Frontal cortex (tissue), 4 donors: ENCODE data around the gene FAM111A. TPM values are rescaled to one million over a fixed set of nuclear protein-coding genes. Genes with fewer than 3 reads are reported as not detected.

Experiments
- DNase-seq, 2 donors: peaks; one replicate each; pipeline ENCODE4 v3.0.0; 2012; ENCODE audit warnings: low spot score in 2 of 2
- FAIRE-seq: peaks from 2 replicates; lab custom pipeline; 2012; peaks lifted over from hg19 to GRCh38; lab: Jason Lieb, UNC
- total RNA-seq: library from RNA; depleted of rRNA; stranded (reverse); fragments of >200 nt; gene quantifications from one replicate; pipeline ENCODE4 v1.2.3, GENCODE V29; 2014
- donor health status: control.
- donor health status: control.
- donor health status: control.

Gene FAM111A
- total RNA-seq, 1 donor from 2014 or later, result 7.3 TPM

DNA sequence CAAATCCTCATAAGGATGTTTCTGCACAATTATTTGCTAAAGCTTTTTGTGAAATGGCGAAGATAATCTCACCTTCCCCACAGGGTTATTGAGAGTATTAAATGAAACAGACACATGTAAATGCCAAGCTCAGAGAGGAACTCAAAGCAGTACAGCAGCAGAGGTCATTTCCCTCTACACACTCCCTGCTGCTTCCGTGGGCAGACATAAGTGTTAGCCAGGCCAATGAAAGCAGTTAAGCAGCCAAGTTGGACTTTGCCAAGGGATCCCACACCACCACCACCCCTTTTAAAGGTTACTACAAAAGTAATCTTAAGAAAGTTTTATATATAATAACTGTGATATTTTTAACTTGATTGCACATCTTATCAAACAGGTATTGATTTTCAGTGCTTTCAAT lies 4.0 kb upstream of the FAM111A start:
- no peak for DNase-seq
- no peak for FAIRE-seq

- FAIRE-seq (no peak), DNase-seq (no peak)
Measured at GRCh38 chr11:59141191-59141590, 1.5 kb upstream of the FAM111A start.

- no peak for FAIRE-seq
- DNase-seq, result peak in 1 of 2 donors; percentile 7
Measured at GRCh38 chr11:59141673-59142460, 789 bp upstream of the FAM111A start.

DNA sequence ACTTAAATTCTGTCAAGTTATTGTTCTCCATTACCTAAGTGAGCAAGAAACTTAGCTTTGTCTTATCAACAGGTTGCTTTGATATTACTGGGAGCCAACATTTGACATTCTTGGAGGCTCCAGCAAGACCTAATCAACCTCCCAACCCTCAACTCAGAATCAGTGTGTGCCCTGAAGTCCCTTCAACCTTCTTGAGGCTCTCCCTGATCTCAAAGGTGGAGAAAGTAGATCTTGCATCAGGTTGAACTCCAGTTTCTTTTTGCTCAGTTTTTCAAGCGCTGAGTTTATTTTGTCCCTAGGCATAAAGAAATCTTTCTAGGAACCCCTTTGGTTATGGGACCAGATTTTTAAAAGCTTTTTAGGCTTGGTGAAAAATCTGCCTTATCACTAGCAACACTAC lies 1.4 kb downstream of the FAM111A start:
- FAIRE-seq, result no peak
- no peak for DNase-seq

- FAIRE-seq, result no peak
- peak; percentile 74 to 81 for DNase-seq
Measured at GRCh38 chr11:59144579-59145345, 2.1 kb downstream of the FAM111A start.

DNA sequence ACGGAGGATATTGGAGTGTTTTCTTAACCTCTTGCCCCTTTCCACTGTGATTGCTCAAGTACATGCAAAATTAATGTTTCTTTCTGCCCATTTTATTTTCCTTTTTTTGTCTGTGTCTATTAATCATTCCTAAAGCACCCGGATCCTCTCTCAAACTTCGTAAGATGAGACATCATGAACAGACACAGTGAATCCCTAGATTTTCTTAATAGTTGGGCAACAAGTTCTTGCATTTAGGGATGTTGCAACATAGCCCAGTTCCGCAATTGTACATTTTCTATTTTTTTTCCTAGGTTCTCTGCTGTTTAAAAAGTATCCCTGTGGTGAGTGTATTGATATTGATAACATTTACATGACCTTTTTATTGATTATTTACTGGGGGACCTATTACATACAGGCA lies 2.9 kb downstream of the FAM111A start:
- DNase-seq (no peak), FAIRE-seq (no peak)

- DNase-seq (no peak), FAIRE-seq (no peak)
Measured at GRCh38 chr11:59151761-59152160, 9.1 kb downstream of the FAM111A start.

DNA sequence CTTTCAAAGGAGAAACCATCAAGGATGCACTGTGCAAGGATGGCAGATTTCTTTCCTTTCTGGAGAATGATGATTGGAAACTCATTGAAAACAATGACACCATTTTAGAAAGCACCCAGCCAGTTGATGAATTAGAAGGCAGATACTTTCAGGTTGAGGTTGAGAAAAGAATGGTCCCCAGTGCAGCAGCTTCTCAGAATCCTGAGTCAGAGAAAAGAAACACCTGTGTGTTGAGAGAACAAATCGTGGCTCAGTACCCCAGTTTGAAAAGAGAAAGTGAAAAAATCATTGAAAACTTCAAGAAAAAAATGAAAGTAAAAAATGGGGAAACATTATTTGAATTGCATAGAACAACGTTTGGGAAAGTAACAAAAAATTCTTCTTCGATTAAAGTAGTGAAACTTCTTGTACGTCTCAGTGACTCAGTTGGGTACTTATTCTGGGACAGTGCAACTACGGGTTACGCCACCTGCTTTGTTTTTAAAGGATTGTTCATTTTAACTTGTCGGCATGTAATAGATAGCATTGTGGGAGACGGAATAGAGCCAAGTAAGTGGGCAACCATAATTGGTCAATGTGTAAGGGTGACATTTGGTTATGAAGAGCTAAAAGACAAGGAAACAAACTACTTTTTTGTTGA lies 9.8 kb downstream of the FAM111A start:
- no peak for FAIRE-seq

DNA sequence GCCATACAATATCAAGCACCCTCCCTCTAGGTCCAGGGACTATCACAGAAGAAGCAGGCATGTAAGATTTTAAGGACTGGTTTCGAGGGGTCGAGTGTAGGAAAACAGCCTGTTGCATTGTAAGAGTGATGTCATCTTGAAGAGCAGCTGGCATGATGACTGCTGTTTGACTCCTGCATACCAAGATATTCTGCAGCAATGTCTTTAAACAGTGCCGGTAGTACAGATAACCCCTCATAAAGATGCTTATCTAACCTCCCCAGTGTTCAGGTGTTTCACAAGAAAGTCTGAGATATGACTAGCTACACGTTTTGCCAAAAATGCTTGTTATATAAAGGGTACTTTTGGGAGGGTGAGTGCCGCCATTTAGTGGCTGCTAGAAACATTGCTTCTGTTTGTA lies 12.0 kb downstream of the FAM111A start:
- no peak for DNase-seq
- FAIRE-seq, result no peak

More for the DNA sequence above, 9.8 kb downstream of the FAM111A start:
- DNase-seq, result no peak

GRCh38 chr11:59157433-59157832 lies 14.8 kb downstream of the FAM111A start:
- no peak for FAIRE-seq
- no peak for DNase-seq

DNA sequence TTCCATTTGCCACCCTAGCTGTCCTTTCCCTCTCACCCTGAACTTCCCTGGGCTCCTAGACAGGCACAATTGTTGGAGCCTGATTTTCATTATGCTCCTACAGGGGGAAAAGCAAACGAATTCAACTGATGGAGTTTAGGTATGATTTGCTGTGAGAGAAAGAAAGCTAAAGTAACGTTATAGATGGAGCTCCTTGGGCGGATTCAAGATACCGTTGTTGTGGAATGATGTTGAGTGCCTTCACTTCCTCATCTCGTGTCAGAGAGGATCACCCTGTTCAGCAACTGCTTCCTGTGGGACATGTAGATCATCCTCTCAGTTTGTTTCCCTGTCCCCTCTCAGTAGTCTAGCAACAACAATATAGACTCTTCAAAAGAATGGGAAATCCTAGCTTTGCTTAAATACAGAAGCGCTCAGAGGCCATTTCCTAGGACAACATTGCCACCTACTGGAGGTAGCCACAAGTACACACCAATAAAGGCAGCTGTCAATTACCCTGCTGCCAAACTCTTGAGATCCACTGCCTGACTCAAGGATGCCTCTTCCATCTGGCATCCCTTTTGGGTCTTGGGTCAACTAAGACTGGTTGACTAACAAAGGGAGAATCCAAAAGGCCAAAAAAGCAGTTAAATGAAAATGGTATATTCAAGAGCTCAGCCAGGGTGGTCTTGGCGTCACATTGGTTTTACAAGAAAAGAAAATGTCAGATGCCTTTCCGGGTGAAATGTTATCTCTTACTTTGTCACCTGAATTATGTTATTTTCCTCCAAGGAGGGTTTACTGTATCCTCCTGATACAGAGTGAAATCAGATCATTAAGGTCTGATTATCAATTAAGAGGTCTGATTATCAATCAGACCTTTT lies 15.8 kb downstream of the FAM111A start:
- FAIRE-seq (no peak), DNase-seq (peak; percentile 37 to 64)

GRCh38 chr11:59164028-59164427 lies 21.4 kb downstream of the FAM111A start:
- DNase-seq (no peak), FAIRE-seq (no peak)

DNA sequence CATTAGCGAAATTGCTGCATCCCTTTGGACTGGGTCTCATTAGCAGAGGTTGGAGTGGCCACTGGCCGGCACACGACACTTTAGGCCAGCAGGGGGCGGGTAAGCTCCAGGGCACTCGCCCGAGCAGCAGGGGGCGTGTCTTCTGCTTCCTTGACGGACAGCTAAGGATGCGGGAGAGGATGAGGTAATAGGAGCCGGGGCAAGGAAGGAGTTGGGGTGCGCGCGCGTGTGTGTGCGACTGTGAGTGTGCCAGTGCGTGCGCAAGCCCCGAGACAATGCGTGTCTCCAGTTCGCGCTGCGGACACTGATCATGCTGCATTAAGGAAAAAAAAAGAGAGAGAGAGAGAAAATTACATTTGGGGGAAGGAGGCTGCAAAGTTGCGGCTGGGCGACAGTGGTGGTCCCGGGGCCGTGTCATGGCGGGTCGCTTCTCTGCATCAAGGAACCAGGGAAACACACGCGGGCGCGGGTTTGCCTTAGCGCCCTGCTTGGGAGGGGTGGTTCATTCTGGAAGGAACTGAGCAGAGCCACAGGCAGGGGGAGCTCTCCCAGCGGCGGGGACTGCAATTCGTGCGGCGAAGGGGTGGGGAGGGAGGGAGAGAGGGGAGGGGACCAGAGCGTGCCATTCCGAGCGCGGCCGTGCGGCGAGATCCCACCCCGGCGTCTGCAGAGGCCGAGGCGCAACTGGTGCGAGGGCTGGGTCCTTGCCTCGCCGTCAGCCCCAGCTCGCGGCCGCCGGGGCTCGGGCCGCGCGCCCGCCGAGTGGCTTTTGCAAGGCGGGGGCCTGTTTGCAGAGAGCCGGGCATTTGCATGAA lies 29.1 kb downstream of the FAM111A start, which contains the start of gene DTX4:
Gene DTX4, plus strand, starts transcription at position 625 of the 815 bp plus-strand sequence. CDS start 464 bp downstream, outside the sequence.
- peak; percentile 83 to 84 for DNase-seq
- FAIRE-seq, result no peak

DNA sequence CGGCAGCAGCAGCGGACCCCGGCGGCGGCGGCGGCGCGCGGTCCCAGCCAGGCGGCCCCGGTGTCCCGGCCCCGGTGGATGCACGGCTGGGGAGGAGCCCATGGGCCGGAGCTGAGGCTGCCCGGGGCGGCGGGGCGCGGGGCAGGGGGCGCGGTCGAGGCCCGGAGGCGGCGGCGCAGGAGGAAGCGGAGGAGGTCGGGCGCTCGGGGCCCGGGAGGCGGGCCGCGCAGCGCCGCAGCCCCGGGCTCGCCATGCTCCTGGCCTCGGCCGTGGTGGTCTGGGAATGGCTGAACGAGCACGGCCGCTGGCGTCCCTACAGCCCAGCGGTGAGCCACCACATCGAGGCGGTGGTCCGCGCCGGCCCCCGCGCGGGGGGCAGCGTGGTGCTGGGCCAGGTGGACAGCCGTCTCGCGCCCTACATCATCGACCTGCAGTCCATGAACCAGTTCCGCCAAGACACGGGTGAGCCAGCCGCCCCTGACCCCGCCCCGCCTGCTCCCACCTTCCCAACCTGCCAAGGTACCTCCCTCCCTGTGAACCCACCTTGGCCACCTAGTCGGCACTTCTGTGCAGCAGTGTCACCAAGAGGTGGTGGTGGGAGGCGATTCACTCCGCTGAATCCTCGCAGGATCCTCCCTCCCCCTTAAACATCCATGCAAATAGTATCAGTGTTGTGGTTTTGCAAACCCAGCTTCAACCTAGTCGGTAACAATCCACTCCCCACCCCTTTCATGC lies 29.9 kb downstream of the FAM111A start:
- no peak for FAIRE-seq
- DNase-seq, result no peak

- DNase-seq, result no peak
- no peak for FAIRE-seq
Measured at GRCh38 chr11:59173080-59173963, 30.7 kb downstream of the FAM111A start.

DNA sequence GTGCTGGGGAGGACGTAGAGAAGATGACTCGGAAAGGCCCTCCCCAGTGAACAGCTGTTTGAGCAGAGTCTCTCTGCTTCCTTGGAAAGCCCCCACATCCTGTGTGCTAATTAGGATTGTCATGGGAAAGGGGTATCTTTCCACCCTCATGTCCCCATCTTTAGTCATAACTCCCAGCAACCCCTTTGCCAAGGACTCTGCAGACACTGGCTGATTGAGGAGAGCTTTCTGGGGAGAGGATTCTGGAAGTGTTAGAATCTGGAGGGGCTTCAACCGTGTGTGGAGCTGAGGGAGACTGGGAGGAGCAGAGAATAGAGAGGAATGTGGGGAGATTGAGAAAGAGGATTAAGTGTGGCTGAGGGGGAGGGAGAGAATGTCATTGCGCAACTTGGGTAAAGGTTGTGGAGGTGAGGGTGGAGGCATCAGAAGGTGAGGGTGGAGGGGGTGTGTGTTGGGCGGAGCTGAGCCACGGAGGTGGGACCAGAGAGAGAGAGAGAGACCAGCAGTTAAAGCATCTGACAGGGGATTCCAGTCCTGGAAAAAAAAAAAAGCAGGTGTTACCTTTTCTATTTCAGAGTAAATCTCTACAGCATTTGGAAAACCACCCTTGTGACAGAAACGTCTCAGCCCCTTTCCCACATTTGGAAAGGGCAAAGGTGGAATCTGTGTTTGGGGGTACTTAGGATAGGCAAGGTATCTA lies 31.5 kb downstream of the FAM111A start:
- DNase-seq (no peak), FAIRE-seq (no peak)

DNA sequence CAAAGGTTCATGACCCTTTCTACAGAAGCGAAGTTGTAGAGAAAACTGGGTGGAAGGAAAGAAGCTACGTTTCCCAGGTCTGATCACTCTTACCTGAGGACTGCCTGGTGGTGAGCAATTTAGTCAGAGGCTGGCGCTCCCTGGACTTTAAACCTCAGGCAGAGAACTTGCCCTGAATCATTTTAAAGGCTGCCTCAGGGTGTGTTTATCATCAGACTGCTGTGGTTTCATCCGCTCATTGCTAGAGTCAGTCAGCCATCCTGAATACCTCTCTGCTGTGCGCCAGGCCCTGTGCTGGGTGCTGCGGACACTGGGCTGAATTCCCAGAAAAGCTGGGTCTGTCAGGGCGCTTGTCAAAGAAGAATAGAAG lies 32.0 kb downstream of the FAM111A start:
- DNase-seq, result no peak
- no peak for FAIRE-seq
